ENCODE data around the gene FLNB. TPM values are rescaled to one million over a fixed set of nuclear protein-coding genes. Genes with fewer than 3 reads are reported as not detected.

Gene FLNB
- total and polyA plus RNA-seq, 8 donors, result 85.2 to 152 (median 102) TPM

GRCh38 chr3:58135712-58136543 is 127.7 kb downstream of the FLNB start:
- TF ChIP-seq CTCF (IDR thresholded peaks at IDR 0.05), result peak in 2 of 4 donors; percentile 9 to 13
- no peak overlapping the region for H3K4me3 ChIP-seq
- peaks cover 4 to 51% (median 16%) of the 10 kb centered on the region in 3 donors for H3K36me3 ChIP-seq
- H3K9me3 ChIP-seq, result no peaks in the 10 kb centered on the region
- no peak for FAIRE-seq
- no peak for ATAC-seq
- H3K27me3 ChIP-seq, result no peaks in the 10 kb centered on the region
- no peak overlapping the region for H3K27ac ChIP-seq
- H3K4me1 ChIP-seq, result no peaks in the 10 kb centered on the region
- DNase-seq, result peak in 2 of 6 donors; percentile 21 to 26
- intact Hi-C loops (cut with DNase I), result no loop called here
- WGBS, 2 donors, result 78 to 83% methylated on average over 14 of the region's 14 CpGs

- FAIRE-seq, result no peak
- no peak for ATAC-seq
- Histone ChIP-seq H3K27me3 (no peaks in the 10 kb centered on the region), H3K27ac (no peak overlapping the region), H3K36me3 (peaks cover 4 to 60% (median 16%) of the 10 kb centered on the region in 3 donors), H3K4me3 (no peak overlapping the region), H3K9me3 (no peaks in the 10 kb centered on the region), H3K4me1 (no peaks in the 10 kb centered on the region)
- intact Hi-C loops (cut with DNase I), result no loop called here
- no peak for TF ChIP-seq CTCF (IDR thresholded peaks at IDR 0.05)
- WGBS, 2 donors, result 88 to 90% methylated on average over 4 of the region's 4 CpGs
- DNase-seq, result peak in 1 of 6 donors; percentile 2
Measured at GRCh38 chr3:58137306-58137705, 129.1 kb downstream of the FLNB start.

- Histone ChIP-seq H3K9me3 (no peaks in the 10 kb centered on the region), H3K27ac (no peak overlapping the region), H3K36me3 (peaks cover 4 to 71% (median 19%) of the 10 kb centered on the region in 3 donors), H3K4me1 (peaks cover 0 to 19% (median 12%) of the 10 kb centered on the region in 3 donors), H3K27me3 (no peaks in the 10 kb centered on the region), H3K4me3 (no peak overlapping the region)
- TF ChIP-seq CTCF (IDR thresholded peaks at IDR 0.05), result no peak
- WGBS, 2 donors, result 95% methylated on average over 12 of the region's 12 CpGs
- FAIRE-seq (no peak), DNase-seq (no peak), ATAC-seq (no peak)
- intact Hi-C loops (cut with DNase I), result no loop called here
Measured at GRCh38 chr3:58141766-58142345, 133.6 kb downstream of the FLNB start.

GRCh38 chr3:58143417-58144055 is 135.3 kb downstream of the FLNB start:
- no peaks in the 10 kb centered on the region for H3K9me3 ChIP-seq
- intact Hi-C loops (cut with DNase I), result no loop called here
- H3K4me3 ChIP-seq, result no peak overlapping the region
- no peaks in the 10 kb centered on the region for H3K27me3 ChIP-seq
- peaks cover 4 to 71% (median 15%) of the 10 kb centered on the region in 3 donors for H3K36me3 ChIP-seq
- ATAC-seq, result peak in 2 of 4 donors; percentile 39 to 54
- H3K27ac ChIP-seq, result peak overlapping the region in 1 of 4 donors; percentile 4
- 85 to 94% methylated on average over 9 of the region's 9 CpGs for WGBS, 2 donors
- no peak for DNase-seq
- peaks cover 0 to 19% (median 12%) of the 10 kb centered on the region in 3 donors for H3K4me1 ChIP-seq
- no peak for TF ChIP-seq CTCF (IDR thresholded peaks at IDR 0.05)
- no peak for FAIRE-seq

All from pancreas (tissue), 10 donors.